SU-DHL-6 (cell line): ENCODE results near the gene PA2G4.

Experiments used
- EZH2phosphoT487 ChIP-seq: fragments of 200-600 bp; sonication (generic), shearing (Covaris generic); conservative IDR thresholded peaks from 2 replicates; pipeline ENCODE4 v1.6.1; 2018; ENCODE audit warnings: mild to moderate bottlenecking, antibody characterized with exemption, low read length, moderate library complexity, mixed read lengths
- TF ChIP-seq, protein P1 (sequence below): fragments of 200-600 bp; sonication (generic); IDR thresholded peaks from one replicate; pipeline ENCODE4 v1.5.1; 2017; ENCODE audit warnings: antibody characterized with exemption, mild to moderate bottlenecking, low read length, moderate library complexity; ENCODE audit not compliant: insufficient read depth, poor library complexity, severe bottlenecking

DNA sequence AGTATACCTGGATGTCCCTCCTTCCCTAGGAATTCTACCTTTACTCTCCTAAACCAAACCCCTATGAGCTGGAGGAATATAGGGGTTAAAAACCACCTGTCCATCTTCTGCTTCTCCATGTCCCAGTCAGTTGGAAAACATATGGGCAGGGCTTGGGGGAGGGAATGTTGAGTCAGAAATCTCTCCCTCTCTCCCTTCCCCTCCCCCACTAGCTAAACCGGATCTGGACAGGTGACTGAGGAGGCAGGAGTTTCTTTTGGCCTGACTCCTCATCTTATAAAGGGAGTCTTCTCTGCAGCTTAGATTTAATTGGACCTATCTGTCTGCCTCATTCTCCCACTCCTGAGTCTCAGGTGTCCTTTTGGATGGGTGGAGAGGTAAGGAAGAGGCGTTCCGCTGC lies 18.3 kb upstream of the PA2G4 start:
- TF ChIP-seq, protein P1, sequence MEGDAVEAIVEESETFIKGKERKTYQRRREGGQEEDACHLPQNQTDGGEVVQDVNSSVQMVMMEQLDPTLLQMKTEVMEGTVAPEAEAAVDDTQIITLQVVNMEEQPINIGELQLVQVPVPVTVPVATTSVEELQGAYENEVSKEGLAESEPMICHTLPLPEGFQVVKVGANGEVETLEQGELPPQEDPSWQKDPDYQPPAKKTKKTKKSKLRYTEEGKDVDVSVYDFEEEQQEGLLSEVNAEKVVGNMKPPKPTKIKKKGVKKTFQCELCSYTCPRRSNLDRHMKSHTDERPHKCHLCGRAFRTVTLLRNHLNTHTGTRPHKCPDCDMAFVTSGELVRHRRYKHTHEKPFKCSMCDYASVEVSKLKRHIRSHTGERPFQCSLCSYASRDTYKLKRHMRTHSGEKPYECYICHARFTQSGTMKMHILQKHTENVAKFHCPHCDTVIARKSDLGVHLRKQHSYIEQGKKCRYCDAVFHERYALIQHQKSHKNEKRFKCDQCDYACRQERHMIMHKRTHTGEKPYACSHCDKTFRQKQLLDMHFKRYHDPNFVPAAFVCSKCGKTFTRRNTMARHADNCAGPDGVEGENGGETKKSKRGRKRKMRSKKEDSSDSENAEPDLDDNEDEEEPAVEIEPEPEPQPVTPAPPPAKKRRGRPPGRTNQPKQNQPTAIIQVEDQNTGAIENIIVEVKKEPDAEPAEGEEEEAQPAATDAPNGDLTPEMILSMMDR, result no peak
- TF ChIP-seq EZH2phosphoT487, result no peak
